GM23248 (cell line): ENCODE results near the gene HMGXB3. TPM values are rescaled to one million over a fixed set of nuclear protein-coding genes. Genes with fewer than 3 reads are reported as not detected.

ENCODE experiments used
- DNase-seq: peaks from one replicate; pipeline ENCODE4 v3.0.0-alpha.2; 2015
- H2AFZ ChIP-seq: fragments of 200-600 bp; sonication (generic); 2 replicates; pipeline ENCODE4 v1.6.1; 2016; ENCODE audit warnings: antibody characterized with exemption
- H3F3A ChIP-seq: fragments of 200-600 bp; sonication (generic); 2 replicates; pipeline ENCODE4 v1.6.1; 2016; ENCODE audit warnings: mild to moderate bottlenecking, antibody characterized with exemption, mixed run types; ENCODE audit not compliant: insufficient read depth
- H3K27ac ChIP-seq: fragments of 200-600 bp; sonication (generic); 2 replicates; pipeline ENCODE4 v1.5.1; 2016; ENCODE audit warnings: mild to moderate bottlenecking
- H3K27me3 ChIP-seq: fragments of 200-600 bp; sonication (generic); replicated peaks from 2 replicates; pipeline ENCODE4 v1.6.1; 2016; ENCODE audit warnings: mild to moderate bottlenecking; ENCODE audit not compliant: insufficient read depth
- H3K36me3 ChIP-seq: fragments of 200-600 bp; sonication (generic); 2 replicates; pipeline ENCODE4 v1.6.1; 2016; ENCODE audit warnings: low read depth, mild to moderate bottlenecking
- H3K4me1 ChIP-seq: fragments of 200-600 bp; sonication (generic); 2 replicates; pipeline ENCODE4 v1.6.1; 2016; ENCODE audit warnings: mild to moderate bottlenecking; ENCODE audit not compliant: insufficient read depth
- H3K4me2 ChIP-seq: fragments of 200-600 bp; sonication (generic); one replicate; pipeline ENCODE4 v1.6.1; 2016; ENCODE audit warnings: mild to moderate bottlenecking; ENCODE audit not compliant: unreplicated experiment
- H3K4me3 ChIP-seq: fragments of 200-600 bp; sonication (generic); 2 replicates; pipeline ENCODE4 v1.5.1; 2016; ENCODE audit warnings: mild to moderate bottlenecking
- H3K79me2 ChIP-seq: fragments of 200-600 bp; sonication (generic); 2 replicates; pipeline ENCODE4 v1.6.1; 2016; ENCODE audit warnings: mild to moderate bottlenecking; ENCODE audit not compliant: insufficient read depth
- H3K9ac ChIP-seq: fragments of 200-600 bp; sonication (generic); 2 replicates; pipeline ENCODE4 v1.6.1; 2016; ENCODE audit warnings: mild to moderate bottlenecking
- H3K9me2 ChIP-seq: fragments of 200-600 bp; sonication (generic); 2 replicates; pipeline ENCODE4 v1.6.1; 2016; ENCODE audit warnings: mixed run types, mild to moderate bottlenecking, moderate library complexity; ENCODE audit not compliant: insufficient read depth
- H3K9me3 ChIP-seq: fragments of 200-600 bp; sonication (generic); one replicate; pipeline ENCODE4 v1.6.1; 2017; ENCODE audit warnings: low read depth
- H4K20me1 ChIP-seq: fragments of 200-600 bp; sonication (generic); 2 replicates; pipeline ENCODE4 v1.6.0; 2016; ENCODE audit not compliant: insufficient read depth
- EZH2 ChIP-seq: fragments of 200-600 bp; sonication (generic); IDR thresholded peaks from 2 replicates; pipeline ENCODE4 v1.6.1; 2018; ENCODE audit warnings: antibody characterized with exemption, mild to moderate bottlenecking; ENCODE audit not compliant: insufficient read depth, poor library complexity, severe bottlenecking
- EZH2phosphoT487 ChIP-seq: fragments of 200-600 bp; sonication (generic); IDR thresholded peaks from 2 replicates; pipeline ENCODE4 v1.6.1; 2018; ENCODE audit warnings: antibody characterized with exemption, moderate library complexity, mild to moderate bottlenecking, low read depth; ENCODE audit not compliant: insufficient read depth
- WGBS, 2 experiments: methylation state at CpG; one replicate each; pipeline ENCODE4 v1.1.6; 2015 to 2017; ENCODE audit warnings: low lambda C conversion rate in 2 of 2, low coverage in 1 of 2; ENCODE audit errors: missing lambda C conversion rate in 2 of 2; 5-methylcytosine and 5-hydroxymethylcytosine counted together
- in situ Hi-C: fragments of 300-500 bp; cut with MboI; formaldehyde crosslinking; loops from 2 replicates; pipeline ENCODE4 v1.15.0; 2020
- polyA plus RNA-seq: library from polyadenylated mRNA; unstranded; fragments of >200 nt; fragmentation: Nextera tagmentation; extraction: Ambion mirVana; gene quantifications from 2 replicates; pipeline ENCODE4 v1.2.1, GENCODE V29; 2016
- total RNA-seq: library from RNA; depleted of rRNA; stranded (reverse); fragments of >200 nt; shearing (Covaris generic); gene quantifications from 2 replicates; pipeline ENCODE4 v1.2.3, GENCODE V29; 2014

HMGXB3 gene
- total and polyA plus RNA-seq, 2 experiments from 2014 or later, result 13.6 to 46.5 TPM

DNA sequence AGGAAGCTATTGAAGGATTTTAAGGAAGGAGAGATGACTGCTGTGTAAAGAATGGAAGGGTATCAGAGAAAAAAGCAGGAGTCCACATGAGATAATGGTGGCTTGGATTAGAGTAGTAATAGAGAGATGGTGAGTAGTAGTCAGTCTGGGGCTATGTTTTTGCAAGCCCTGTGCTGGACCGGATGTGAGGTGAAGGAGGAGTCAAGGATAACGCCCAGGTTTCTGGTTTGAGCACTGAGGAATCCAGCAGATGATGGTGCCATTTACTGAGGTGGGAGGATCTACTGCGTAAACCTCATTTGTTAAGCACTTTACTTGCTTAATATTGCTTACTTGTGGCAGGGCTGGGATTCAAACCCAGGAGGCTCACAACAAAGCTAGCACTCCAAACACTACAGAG lies 1.2 kb upstream of the HMGXB3 start:
- Histone ChIP-seq H3K9me3 (no peaks in the 10 kb centered on the region), H3K79me2 (peaks cover 54% of the 10 kb centered on the region), H3K27me3 (no peaks in the 10 kb centered on the region), H3K36me3 (no peaks in the 10 kb centered on the region), H3K4me2 (peak overlapping the region; percentile 96), H3K9ac (peak overlapping the region; percentile 95), H3F3A (peaks cover 31% of the 10 kb centered on the region), H3K4me1 (peaks cover 28% of the 10 kb centered on the region), H4K20me1 (no peaks in the 10 kb centered on the region), H3K27ac (peak overlapping the region; percentile 89), H2AFZ (peak overlapping the region; percentile 66), H3K9me2 (no peaks in the 10 kb centered on the region), H3K4me3 (peak overlapping the region; percentile 86)
- 96% methylated on average over 3 of the region's 3 CpGs for WGBS, 2 experiments
- in situ Hi-C loops, result no loop called here
- no peak for TF ChIP-seq EZH2
- no peak for TF ChIP-seq EZH2phosphoT487
- peak; percentile 4 for DNase-seq

DNA sequence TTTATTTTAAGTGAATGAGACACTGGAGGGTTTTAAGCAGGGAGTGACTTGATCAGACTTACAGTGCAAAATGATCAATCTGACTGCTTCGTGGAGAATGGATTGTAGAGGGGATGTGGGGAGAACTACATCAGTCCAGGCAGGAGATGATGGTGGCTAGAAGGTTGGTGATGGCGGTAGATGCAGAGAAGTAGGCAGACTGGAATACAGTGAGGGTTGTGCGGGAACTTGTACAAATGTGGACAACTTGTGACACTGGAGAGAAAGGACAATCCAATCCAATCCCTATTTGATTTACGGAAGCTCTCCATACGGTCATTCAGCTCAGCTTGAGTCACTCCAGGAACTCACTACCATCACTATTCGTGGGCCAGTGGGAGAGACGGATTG lies 678 bp upstream of the HMGXB3 start:
- in situ Hi-C loops, result no loop called here
- Histone ChIP-seq H3K4me2 (peak overlapping the region; percentile 96), H2AFZ (peak overlapping the region; percentile 66)

DNA sequence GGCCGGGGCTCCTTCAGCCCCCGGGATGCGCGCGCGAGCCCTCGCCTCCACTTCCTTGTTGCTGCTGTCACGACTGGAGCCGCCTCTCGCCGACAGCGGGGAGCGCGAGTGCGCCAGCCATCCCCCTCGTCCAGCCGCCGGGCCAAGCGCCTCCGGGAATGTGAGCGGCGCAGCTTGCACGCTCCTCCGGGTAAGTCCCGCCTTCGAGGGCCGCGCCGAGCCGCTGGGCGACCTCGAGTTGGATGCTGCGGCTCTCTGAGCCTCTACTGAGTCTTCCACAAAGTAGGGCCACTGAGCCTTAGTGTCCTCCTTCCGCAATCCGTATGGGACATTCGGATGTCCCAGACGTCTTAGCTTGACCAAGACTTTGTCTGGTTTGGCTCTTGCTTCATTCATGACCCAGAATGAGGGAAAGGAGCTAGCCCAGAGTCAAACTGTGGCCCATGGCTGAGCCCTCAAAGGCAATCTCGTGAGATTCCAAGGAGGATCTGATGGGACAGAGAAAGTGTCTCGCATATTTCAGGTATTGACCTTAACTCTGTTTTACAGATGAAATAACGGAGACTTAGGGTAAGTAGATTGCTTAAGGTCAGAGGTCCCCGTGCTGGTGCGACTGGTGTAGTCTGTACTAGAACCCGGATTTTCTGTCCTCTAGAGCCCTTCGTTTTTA lies 586 bp downstream of the HMGXB3 start:
- no peak for TF ChIP-seq EZH2
- no peak for TF ChIP-seq EZH2phosphoT487
- Histone ChIP-seq H3K4me3 (peak overlapping the region; percentile 86), H3K27ac (peak overlapping the region; percentile 89), H3K79me2 (peaks cover 72% of the 10 kb centered on the region), H3K9me3 (no peaks in the 10 kb centered on the region), H3K9ac (peak overlapping the region; percentile 95), H3F3A (peaks cover 25% of the 10 kb centered on the region), H2AFZ (peak overlapping the region; percentile 66), H4K20me1 (no peaks in the 10 kb centered on the region), H3K4me2 (peak overlapping the region; percentile 96), H3K36me3 (0 out of 2 replicates have a peak, but pooled peaks cover 10% of the 10 kb centered on the region), H3K9me2 (no peaks in the 10 kb centered on the region), H3K27me3 (no peaks in the 10 kb centered on the region), H3K4me1 (peaks cover 23% of the 10 kb centered on the region)
- WGBS, 2 experiments, result 1 to 3% methylated on average over 30 to 41 of the region's 44 CpGs
- peak; percentile 89 for DNase-seq
- in situ Hi-C loops, result no loop called here

More for the DNA sequence above, 678 bp upstream of the HMGXB3 start:
- no peaks in the 10 kb centered on the region for H4K20me1 ChIP-seq
- peaks cover 59% of the 10 kb centered on the region for H3K79me2 ChIP-seq
- DNase-seq, result no peak
- no peaks in the 10 kb centered on the region for H3K9me3 ChIP-seq
- peaks cover 23% of the 10 kb centered on the region for H3K4me1 ChIP-seq
- 0 out of 2 replicates have a peak, but pooled peaks cover 3% of the 10 kb centered on the region for H3K36me3 ChIP-seq
- H3K27me3 ChIP-seq, result no peaks in the 10 kb centered on the region
- H3K9me2 ChIP-seq, result no peaks in the 10 kb centered on the region
- peak overlapping the region; percentile 95 for H3K9ac ChIP-seq
- peaks cover 26% of the 10 kb centered on the region for H3F3A ChIP-seq
- no peak for TF ChIP-seq EZH2phosphoT487
- no peak for TF ChIP-seq EZH2
- 2 to 4% methylated on average over 7 of the region's 7 CpGs for whole genome bisulfite sequencing, 2 experiments
- peak overlapping the region; percentile 89 for H3K27ac ChIP-seq
- H3K4me3 ChIP-seq, result peak overlapping the region; percentile 86

DNA sequence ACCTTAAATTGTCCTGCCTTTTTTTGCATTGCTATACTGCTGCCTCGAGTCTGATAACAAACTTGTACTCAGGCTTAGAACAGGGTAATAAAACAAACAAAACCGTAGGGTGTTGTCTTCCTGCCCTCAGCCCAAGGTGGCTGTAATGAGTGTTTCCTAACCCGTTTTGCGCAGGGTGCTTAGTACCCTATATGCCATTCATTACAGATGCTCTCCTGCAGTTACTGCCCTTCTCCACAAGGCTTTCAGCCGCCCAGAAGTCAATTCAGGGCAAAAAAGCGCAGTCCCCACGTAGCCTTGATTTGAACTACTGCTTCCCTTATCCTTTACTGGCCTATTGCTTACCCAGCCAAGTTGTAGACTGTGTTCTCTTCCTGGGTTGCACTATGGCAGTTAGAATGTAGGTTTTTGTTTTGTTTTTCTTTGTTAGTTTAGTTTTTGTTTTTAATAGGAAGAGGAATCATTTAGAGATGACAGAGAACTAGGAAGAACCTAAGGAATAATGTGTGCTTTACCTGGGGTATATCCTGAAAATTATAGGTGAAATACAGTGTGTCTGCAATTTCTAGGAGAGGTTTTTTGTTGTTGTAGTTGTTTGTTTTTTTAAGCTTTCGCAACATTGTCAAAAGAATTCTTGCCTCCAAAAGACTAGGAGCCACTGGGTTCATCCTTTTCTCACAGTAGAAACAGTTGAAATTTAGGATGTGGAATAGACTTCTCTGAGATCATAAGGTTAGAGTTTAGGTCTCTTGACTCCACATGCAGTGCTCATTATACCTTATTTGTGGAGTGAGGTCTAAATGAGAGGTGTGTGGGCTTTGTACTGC lies 1.3 kb downstream of the HMGXB3 start:
- Histone ChIP-seq H3K79me2 (peaks cover 79% of the 10 kb centered on the region), H3K9me3 (no peaks in the 10 kb centered on the region), H3K4me3 (peak overlapping the region; percentile 86), H3K9ac (peak overlapping the region; percentile 95), H2AFZ (peak overlapping the region; percentile 66), H3K9me2 (no peaks in the 10 kb centered on the region), H3F3A (peaks cover 25% of the 10 kb centered on the region), H3K4me2 (peak overlapping the region; percentile 96), H4K20me1 (no peaks in the 10 kb centered on the region), H3K36me3 (0 out of 2 replicates have a peak, but pooled peaks cover 11% of the 10 kb centered on the region), H3K4me1 (peaks cover 23% of the 10 kb centered on the region), H3K27me3 (no peaks in the 10 kb centered on the region), H3K27ac (peak overlapping the region; percentile 89)
- WGBS, 2 experiments, result 10 to 13% methylated on average over 8 of the region's 8 CpGs
- in situ Hi-C loops, result no loop called here
- DNase-seq, result peak; percentile 89
- TF ChIP-seq EZH2 (no peak), EZH2phosphoT487 (no peak)
